TTC549 (cell line): ENCODE measurements around the gene HTT-AS.

Source experiments
- FAIRE-seq: peaks from 2 replicates; lab custom pipeline; 2012; peaks lifted over from hg19 to GRCh38; lab: Jason Lieb, UNC

HTT-AS gene

GRCh38 chr4:3029464-3029863, 44.9 kb downstream of the HTT-AS start:
- FAIRE-seq: no peak

DNA sequence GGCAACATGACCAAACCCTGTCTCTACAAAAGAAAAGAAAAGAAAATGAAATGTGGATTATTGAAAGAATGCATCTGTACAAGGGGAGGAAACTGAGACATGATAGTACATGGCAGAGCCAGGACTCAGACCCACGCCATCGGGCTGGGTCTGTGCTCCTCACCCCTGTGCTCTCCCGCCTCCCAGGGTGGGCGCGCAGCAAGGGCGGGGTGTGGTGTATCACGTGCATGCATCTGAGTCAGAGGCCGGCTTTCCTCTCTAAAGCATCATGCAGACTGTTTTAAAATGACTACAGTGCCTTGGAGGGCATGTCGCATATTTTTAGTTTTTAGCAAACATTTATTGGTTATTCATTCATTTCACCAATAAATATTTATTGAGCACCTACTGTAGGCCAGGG, 47.8 kb downstream of the HTT-AS start:
- no peak for FAIRE-seq

GRCh38 chr4:3025881-3026280, 48.5 kb downstream of the HTT-AS start:
- no peak for FAIRE-seq

- no peak for FAIRE-seq
Observed at GRCh38 chr4:3022651-3023050, 51.7 kb downstream of the HTT-AS start.

GRCh38 chr4:3022112-3022511, 52.2 kb downstream of the HTT-AS start:
- FAIRE-seq: no peak

- FAIRE-seq: no peak
Observed at GRCh38 chr4:3021627-3022026, 52.7 kb downstream of the HTT-AS start.

DNA sequence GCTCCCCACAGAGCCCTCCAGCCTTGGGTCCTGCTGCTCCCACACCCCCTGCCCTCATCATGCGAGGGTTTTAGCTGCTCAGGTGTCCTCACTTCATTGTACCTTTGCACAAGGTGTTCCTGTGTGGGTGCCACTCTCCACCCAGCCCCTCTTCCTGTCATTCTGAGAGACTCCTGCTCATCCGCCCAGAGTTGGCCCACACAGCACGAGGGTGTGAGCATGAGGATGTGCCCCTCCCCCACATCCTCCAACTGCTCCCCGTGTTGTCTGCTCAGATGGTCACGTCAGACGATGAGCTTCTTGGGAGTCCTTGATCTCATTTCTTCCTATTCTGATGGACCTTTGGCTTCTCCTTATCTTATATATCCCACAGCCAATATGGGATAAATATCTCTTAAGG, 53.2 kb downstream of the HTT-AS start:
- no peak for FAIRE-seq

- FAIRE-seq: no peak
Observed at GRCh38 chr4:3019145-3019846, 55.0 kb downstream of the HTT-AS start.

DNA sequence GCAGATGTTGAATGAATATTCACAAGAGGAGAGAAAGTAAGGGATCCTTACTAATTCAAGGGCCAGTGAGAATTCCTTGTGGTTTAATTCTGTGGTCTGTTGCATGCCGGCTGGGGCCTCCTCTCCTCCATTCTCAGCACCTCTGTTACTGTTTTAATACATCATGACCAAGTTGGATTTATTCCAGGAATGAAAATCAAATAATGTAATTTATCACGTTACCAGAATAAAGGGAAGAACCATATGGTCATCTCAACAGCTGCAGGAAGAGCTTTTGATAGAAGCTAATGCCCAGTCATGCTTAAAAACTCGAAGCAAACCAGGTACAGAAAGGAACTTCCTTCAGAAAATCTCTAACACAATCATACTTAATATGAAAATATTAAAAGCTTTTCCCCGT, 56.8 kb downstream of the HTT-AS start:
- no peak for FAIRE-seq

DNA sequence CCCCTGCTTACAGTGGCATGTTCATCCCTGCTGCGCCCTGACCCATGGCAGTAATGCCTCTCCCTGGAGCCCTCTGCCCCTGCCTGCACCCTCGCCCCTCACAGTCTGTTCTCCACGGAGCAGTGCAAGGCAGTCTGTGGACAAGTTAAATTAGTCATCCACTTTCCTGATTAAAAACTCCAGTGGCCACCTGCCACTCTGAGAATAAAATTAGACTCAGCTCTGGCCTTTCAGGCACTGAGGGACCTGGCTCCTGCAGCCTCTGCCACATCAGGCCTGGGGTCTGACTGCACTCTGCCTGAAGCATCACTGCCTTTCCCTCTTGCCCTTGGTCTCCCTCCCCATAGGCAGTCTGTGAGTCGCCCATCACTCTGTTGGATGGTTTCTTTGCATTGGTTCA, 57.4 kb downstream of the HTT-AS start:
- no peak for FAIRE-seq

- FAIRE-seq: no peak
Observed at GRCh38 chr4:3013839-3014350, 60.4 kb downstream of the HTT-AS start.
